MCF 10A (cell line): Measurements from ENCODE around the gene AKNA. TPM values are rescaled to one million over a fixed set of nuclear protein-coding genes. Genes with fewer than 3 reads are reported as not detected.

Source experiments
- BruUV-seq: library from RNA; stranded (reverse); fragments of 400-500 nt; replicated peaks from 2 replicates; lab custom pipeline; 2021; lab: Mats Ljungman, UMichigan
- CTCF ChIA-PET: fragments of 300-600 bp; sonication (Branson Sonifier 250); formaldehyde crosslinking; extraction: SDS; loops from one replicate; lab custom pipeline; 2021; ENCODE audit warnings: antibody characterized with exemption, inconsistent platforms; lab: Yijun Ruan, JAX
- POLR2A ChIA-PET: fragments of 300-600, 350-650 bp; sonication (Branson Sonifier 250); formaldehyde crosslinking; extraction: SDS; loops from one replicate; lab custom pipeline; 2020; ENCODE audit warnings: antibody characterized with exemption, inconsistent platforms; lab: Yijun Ruan, JAX
- DNase-seq: peaks from one replicate; pipeline ENCODE4 v3.0.0-alpha.2; 2018; ENCODE audit not compliant: unreplicated experiment
- H3K27ac Mint-ChIP-seq: one replicate; pipeline ENCODE4 v1.8.0; 2022; ENCODE audit warnings: mild to moderate bottlenecking, low read depth, mixed read lengths; ENCODE audit not compliant: unreplicated experiment
- H3K27me3 Mint-ChIP-seq: one replicate; pipeline ENCODE4 v1.8.0; 2022; ENCODE audit warnings: mixed read lengths; ENCODE audit not compliant: insufficient read depth, unreplicated experiment
- H3K36me3 Mint-ChIP-seq: one replicate; pipeline ENCODE4 v1.8.0; 2022; ENCODE audit warnings: mild to moderate bottlenecking, moderate library complexity, mixed read lengths; ENCODE audit not compliant: insufficient read depth, unreplicated experiment
- H3K4me1 Mint-ChIP-seq: one replicate; pipeline ENCODE4 v1.8.0; 2022; ENCODE audit warnings: mixed read lengths; ENCODE audit not compliant: insufficient read depth, unreplicated experiment
- H3K4me3 Mint-ChIP-seq: one replicate; pipeline ENCODE4 v1.8.0; 2022; ENCODE audit warnings: mild to moderate bottlenecking, moderate library complexity, mixed read lengths; ENCODE audit not compliant: unreplicated experiment
- H3K9me3 Mint-ChIP-seq: one replicate; pipeline ENCODE4 v1.8.0; 2022; ENCODE audit warnings: mixed read lengths; ENCODE audit not compliant: unreplicated experiment
- CTCF ChIP-seq: fragments of 200-600 bp; IDR thresholded peaks from one replicate; pipeline ENCODE4 v1.8.0; 2022; ENCODE audit warnings: antibody characterized with exemption, mild to moderate bottlenecking; ENCODE audit not compliant: unreplicated experiment
- intact Hi-C: fragments of 100-400 bp; cut with micrococcal nuclease; formaldehyde crosslinking; loops from 2 replicates; pipeline ENCODE4 v1.14.1; 2022
- total RNA-seq: library from RNA; stranded (reverse); gene quantifications from 2 replicates; pipeline ENCODE4 v1.2.3, GENCODE V29; 2022

Gene AKNA
- total RNA-seq, 1 experiment from 2014 or later = 10.9 TPM

DNA sequence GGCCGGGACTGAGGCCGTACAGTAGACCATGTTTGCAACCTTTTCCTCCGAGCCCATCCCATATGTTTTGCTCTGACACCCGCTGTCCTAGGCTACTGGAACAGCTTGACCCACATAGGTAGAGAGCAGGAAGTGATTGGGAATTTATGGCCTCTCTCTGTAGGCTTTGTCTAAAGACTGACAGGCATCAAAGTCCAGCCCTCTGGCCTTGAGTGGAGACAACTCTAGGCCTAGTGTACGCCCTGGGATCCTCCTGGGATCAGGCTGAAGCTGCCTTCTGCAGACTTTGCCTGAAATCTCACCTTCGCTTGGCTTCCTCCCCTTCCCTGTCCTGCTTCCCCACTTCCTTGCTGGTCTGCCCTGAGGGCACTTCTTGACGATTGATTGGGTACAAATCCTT, 13.6 kb upstream of the AKNA start:
- ChIA-PET CTCF (interaction anchor here (0.6 to 1.4 kb wide), 2 partner anchors 160 to 252 kb away, joined by 3 to 6 read pairs; no protein-coding TSS in a partner anchor), POLR2A (no interaction called here)
- no TSS peak for BruUV-seq
- Mint-ChIP-seq H3K27me3 (no peaks in the 10 kb centered on the region), H3K4me1 (peaks cover 15% of the 10 kb centered on the region), H3K4me3 (no peak overlapping the region), H3K9me3 (no peaks in the 10 kb centered on the region), H3K36me3 (no peaks in the 10 kb centered on the region), H3K27ac (no peak overlapping the region)
- DNase-seq = no peak
- intact Hi-C loops = no loop called here
- no peak for TF ChIP-seq CTCF

- no TSS peak for BruUV-seq
- TF ChIP-seq CTCF = no peak
These were observed 13.0 kb upstream of the AKNA start for GRCh38 chr9:114400772-114401171.

GRCh38 chr9:114400219-114400618, 12.4 kb upstream of the AKNA start:
- DNase-seq = no peak
- POLR2A ChIA-PET = no interaction called here

More at GRCh38 chr9:114400772-114401171, 13.0 kb upstream of the AKNA start:
- no peaks in the 10 kb centered on the region for H3K36me3 Mint-ChIP-seq
- intact Hi-C loops = no loop called here
- ChIA-PET POLR2A (no interaction called here), CTCF (interaction anchor here (1.4 kb wide), 1 partner anchor 253 kb away, joined by 6 read pairs; no protein-coding TSS in a partner anchor)
- no peak overlapping the region for H3K4me3 Mint-ChIP-seq
- no peak for DNase-seq
- no peaks in the 10 kb centered on the region for H3K27me3 Mint-ChIP-seq
- no peak overlapping the region for H3K27ac Mint-ChIP-seq
- no peaks in the 10 kb centered on the region for H3K9me3 Mint-ChIP-seq
- peaks cover 15% of the 10 kb centered on the region for H3K4me1 Mint-ChIP-seq

GRCh38 chr9:114399381-114399780, 11.6 kb upstream of the AKNA start:
- no peak overlapping the region for H3K4me3 Mint-ChIP-seq
- no TSS peak for BruUV-seq
- TF ChIP-seq CTCF = no peak
- intact Hi-C loops = no loop called here
- CTCF ChIA-PET = interaction anchor here (0.6 to 0.9 kb wide), 2 partner anchors 47 to 282 kb away, joined by 3 to 6 read pairs; partner anchors contain the start of gene TEX48
- POLR2A ChIA-PET = interaction anchor here (1.1 kb wide), 1 partner anchor 14 kb away, joined by 4 read pairs; no protein-coding TSS in a partner anchor
- peaks cover 2% of the 10 kb centered on the region for H3K36me3 Mint-ChIP-seq
- no peaks in the 10 kb centered on the region for H3K27me3 Mint-ChIP-seq
- H3K4me1 Mint-ChIP-seq = peaks cover 9% of the 10 kb centered on the region
- no peak for DNase-seq
- no peaks in the 10 kb centered on the region for H3K9me3 Mint-ChIP-seq
- no peak overlapping the region for H3K27ac Mint-ChIP-seq

More at GRCh38 chr9:114400219-114400618, 12.4 kb upstream of the AKNA start:
- CTCF ChIA-PET = interaction anchor here (0.7 kb wide), 2 partner anchors 13 to 102 kb away, joined by 3 read pairs; no protein-coding TSS in a partner anchor
- no peak for TF ChIP-seq CTCF
- Mint-ChIP-seq H3K36me3 (no peaks in the 10 kb centered on the region), H3K27ac (no peak overlapping the region), H3K9me3 (no peaks in the 10 kb centered on the region), H3K4me1 (peaks cover 10% of the 10 kb centered on the region), H3K27me3 (no peaks in the 10 kb centered on the region), H3K4me3 (no peak overlapping the region)
- BruUV-seq = no TSS peak
- intact Hi-C loops = no loop called here
